Raji (cell line): ENCODE measurements around the gene CABP4.

Source experiments
- POLR2A ChIP-seq: IDR thresholded peaks from 2 replicates; pipeline ENCODE4 v1.6.1; 2011; ENCODE audit warnings: low read depth, low read length, control low read depth; ENCODE audit not compliant: insufficient read depth

CABP4 gene

GRCh38 chr11:67415501-67416304 is 39.5 kb upstream of the CABP4 start, which contains the start of gene CARNS1:
Gene CARNS1, plus strand, starts transcription at chr11:67415678. Its CDS starts 522 bp downstream, at chr11:67416200.
- no peak for TF ChIP-seq POLR2A

GRCh38 chr11:67416416-67417335 is 38.5 kb upstream of the CABP4 start:
- TF ChIP-seq POLR2A: no peak

GRCh38 chr11:67417425-67417824 is 37.7 kb upstream of the CABP4 start:
- no peak for TF ChIP-seq POLR2A

- TF ChIP-seq POLR2A: no peak
These were observed 36.5 kb upstream of the CABP4 start for GRCh38 chr11:67418476-67419281.

GRCh38 chr11:67419325-67420049 is 35.7 kb upstream of the CABP4 start:
- TF ChIP-seq POLR2A: peak; percentile 20; the same call in 1 of the 2 replicates

GRCh38 chr11:67420147-67420645 is 35.0 kb upstream of the CABP4 start:
- peak; percentile 6; the same call in 1 of the 2 replicates for TF ChIP-seq POLR2A

- TF ChIP-seq POLR2A: peak; percentile 89
These were observed 34.3 kb upstream of the CABP4 start for GRCh38 chr11:67420646-67421429.

- TF ChIP-seq POLR2A: no peak
These were observed 33.6 kb upstream of the CABP4 start for GRCh38 chr11:67421430-67422031.

- no peak for TF ChIP-seq POLR2A
These were observed 32.3 kb upstream of the CABP4 start for GRCh38 chr11:67422891-67423290.

- TF ChIP-seq POLR2A: no peak
These were observed 31.7 kb upstream of the CABP4 start for GRCh38 chr11:67423466-67423865.

- TF ChIP-seq POLR2A: 0 out of 2 replicates have a peak, but pooled peaks have one; percentile 13
These were observed 31.1 kb upstream of the CABP4 start for GRCh38 chr11:67423891-67424613.
